ENCODE data around the gene GPD2.

Gene GPD2

GRCh38 chr2:156436497-156437085, 412 bp downstream of the GPD2 start:
- no peak for DNase-seq (ENCODE audit: low read depth, low spot score)
- H3K27me3 ChIP-seq (ENCODE audit: insufficient read depth, insufficient read length), result no peaks in the 10 kb centered on the region
- TF ChIP-seq ZNF274 (IDR thresholded peaks at IDR 0.05; ENCODE audit: low read depth, low read length) (no peak), SUZ12 (IDR thresholded peaks at IDR 0.05; ENCODE audit: extremely low read depth, insufficient read depth, insufficient read length) (no peak), YY1 (IDR thresholded peaks at IDR 0.05; ENCODE audit: insufficient read depth, insufficient read length) (no peak)
- peak overlapping the region; percentile 97 for H3K9ac ChIP-seq (ENCODE audit: insufficient read length, low read depth)
- H3K4me1 ChIP-seq (ENCODE audit: insufficient read depth, insufficient read length), result no peaks in the 10 kb centered on the region
- peak overlapping the region; percentile 76 for H3K4me3 ChIP-seq (ENCODE audit: insufficient read length, low read depth)
- H3K36me3 ChIP-seq (ENCODE audit: insufficient read depth, insufficient read length, low read length), result peaks cover 5% of the 10 kb centered on the region
- H3K9me3 ChIP-seq (ENCODE audit: insufficient read depth, low read length), result no peaks in the 10 kb centered on the region

DNA sequence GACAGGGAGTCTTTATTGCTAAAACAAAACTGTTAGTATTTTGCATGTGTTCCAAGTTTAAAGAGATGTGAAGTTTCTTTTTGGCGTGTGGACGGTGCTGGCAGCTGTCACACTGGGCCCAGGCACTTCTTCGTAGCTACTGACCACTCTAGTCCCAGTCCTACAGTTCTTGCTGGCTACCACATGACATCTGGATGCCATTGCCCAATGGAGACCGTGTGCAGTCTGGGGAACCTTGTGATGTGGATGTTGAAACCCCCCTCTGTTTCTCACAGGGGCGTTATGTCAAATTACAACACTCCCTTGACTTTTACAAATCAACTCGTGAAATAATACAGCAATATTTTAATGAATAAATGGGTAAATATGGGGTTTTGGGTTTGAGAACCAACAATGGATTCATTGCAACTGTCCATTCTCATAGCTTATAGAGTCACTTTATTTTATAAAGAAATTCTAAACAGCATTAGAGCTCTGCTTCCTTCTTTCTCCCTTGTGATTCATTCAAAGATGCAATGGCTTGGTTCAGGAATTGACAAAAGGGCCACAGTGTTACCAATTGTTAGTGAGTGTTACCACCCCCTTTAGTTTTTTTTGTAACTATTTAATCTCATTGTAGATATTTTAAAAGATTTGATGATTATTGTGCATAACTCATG, 1.2 kb downstream of the GPD2 start:
- no peak for DNase-seq (ENCODE audit: low read depth, low spot score)

GRCh38 chr2:156437931-156438410, 1.8 kb downstream of the GPD2 start:
- Histone ChIP-seq H3K9me3 (ENCODE audit: insufficient read depth, low read length) (no peaks in the 10 kb centered on the region), H3K27me3 (ENCODE audit: insufficient read depth, insufficient read length) (no peaks in the 10 kb centered on the region), H3K4me3 (ENCODE audit: insufficient read length, low read depth) (no peak overlapping the region), H3K4me1 (ENCODE audit: insufficient read depth, insufficient read length) (no peaks in the 10 kb centered on the region), H3K36me3 (ENCODE audit: insufficient read depth, insufficient read length, low read length) (peaks cover 5% of the 10 kb centered on the region), H3K9ac (ENCODE audit: insufficient read length, low read depth) (no peak overlapping the region)
- TF ChIP-seq ZNF274 (IDR thresholded peaks at IDR 0.05; ENCODE audit: low read depth, low read length) (no peak), YY1 (IDR thresholded peaks at IDR 0.05; ENCODE audit: insufficient read depth, insufficient read length) (no peak), SUZ12 (IDR thresholded peaks at IDR 0.05; ENCODE audit: extremely low read depth, insufficient read depth, insufficient read length) (no peak)
- no peak for DNase-seq (ENCODE audit: low read depth, low spot score)

More for the DNA sequence above, 1.2 kb downstream of the GPD2 start:
- TF ChIP-seq SUZ12 (IDR thresholded peaks at IDR 0.05; ENCODE audit: extremely low read depth, insufficient read depth, insufficient read length) (no peak), ZNF274 (IDR thresholded peaks at IDR 0.05; ENCODE audit: low read depth, low read length) (no peak), YY1 (IDR thresholded peaks at IDR 0.05; ENCODE audit: insufficient read depth, insufficient read length) (no peak)
- Histone ChIP-seq H3K36me3 (ENCODE audit: insufficient read depth, insufficient read length, low read length) (peaks cover 5% of the 10 kb centered on the region), H3K9ac (ENCODE audit: insufficient read length, low read depth) (peak overlapping the region; percentile 97), H3K9me3 (ENCODE audit: insufficient read depth, low read length) (no peaks in the 10 kb centered on the region), H3K27me3 (ENCODE audit: insufficient read depth, insufficient read length) (no peaks in the 10 kb centered on the region), H3K4me1 (ENCODE audit: insufficient read depth, insufficient read length) (no peaks in the 10 kb centered on the region), H3K4me3 (ENCODE audit: insufficient read length, low read depth) (peak overlapping the region; percentile 76)

GRCh38 chr2:156443089-156443488, 6.9 kb downstream of the GPD2 start:
- Histone ChIP-seq H3K36me3 (ENCODE audit: insufficient read depth, insufficient read length, low read length) (peaks cover 5% of the 10 kb centered on the region), H3K4me1 (ENCODE audit: insufficient read depth, insufficient read length) (no peaks in the 10 kb centered on the region), H3K4me3 (ENCODE audit: insufficient read length, low read depth) (no peak overlapping the region), H3K9me3 (ENCODE audit: insufficient read depth, low read length) (no peaks in the 10 kb centered on the region; the same call in 1 of the 2 replicates), H3K9ac (ENCODE audit: insufficient read length, low read depth) (no peak overlapping the region), H3K27me3 (ENCODE audit: insufficient read depth, insufficient read length) (no peaks in the 10 kb centered on the region)
- no peak for TF ChIP-seq YY1 (IDR thresholded peaks at IDR 0.05; ENCODE audit: insufficient read depth, insufficient read length)
- TF ChIP-seq ZNF274 (IDR thresholded peaks at IDR 0.05; ENCODE audit: low read depth, low read length), result no peak
- TF ChIP-seq SUZ12 (IDR thresholded peaks at IDR 0.05; ENCODE audit: extremely low read depth, insufficient read depth, insufficient read length), result no peak
- no peak for DNase-seq (ENCODE audit: low read depth, low spot score)

GRCh38 chr2:156445296-156446220, 9.4 kb downstream of the GPD2 start:
- Histone ChIP-seq H3K27me3 (ENCODE audit: insufficient read depth, insufficient read length) (no peaks in the 10 kb centered on the region), H3K4me3 (ENCODE audit: insufficient read length, low read depth) (no peak overlapping the region), H3K36me3 (ENCODE audit: insufficient read depth, insufficient read length, low read length) (peaks cover 8% of the 10 kb centered on the region), H3K4me1 (ENCODE audit: insufficient read depth, insufficient read length) (no peaks in the 10 kb centered on the region), H3K9ac (ENCODE audit: insufficient read length, low read depth) (no peak overlapping the region), H3K9me3 (ENCODE audit: insufficient read depth, low read length) (peaks cover 11% of the 10 kb centered on the region; the same call in 1 of the 2 replicates)
- TF ChIP-seq ZNF274 (IDR thresholded peaks at IDR 0.05; ENCODE audit: low read depth, low read length), result no peak
- no peak for TF ChIP-seq YY1 (IDR thresholded peaks at IDR 0.05; ENCODE audit: insufficient read depth, insufficient read length)
- no peak for TF ChIP-seq SUZ12 (IDR thresholded peaks at IDR 0.05; ENCODE audit: extremely low read depth, insufficient read depth, insufficient read length)
- no peak for DNase-seq (ENCODE audit: low read depth, low spot score)

- H3K4me1 ChIP-seq (ENCODE audit: insufficient read depth, insufficient read length), result no peaks in the 10 kb centered on the region
- no peak for DNase-seq (ENCODE audit: low read depth, low spot score)
- no peaks in the 10 kb centered on the region for H3K27me3 ChIP-seq (ENCODE audit: insufficient read depth, insufficient read length)
- no peak for TF ChIP-seq ZNF274 (IDR thresholded peaks at IDR 0.05; ENCODE audit: low read depth, low read length)
- peaks cover 4% of the 10 kb centered on the region for H3K36me3 ChIP-seq (ENCODE audit: insufficient read depth, insufficient read length, low read length)
- peaks cover 20% of the 10 kb centered on the region for H3K9me3 ChIP-seq (ENCODE audit: insufficient read depth, low read length)
- H3K4me3 ChIP-seq (ENCODE audit: insufficient read length, low read depth), result no peak overlapping the region
- no peak overlapping the region for H3K9ac ChIP-seq (ENCODE audit: insufficient read length, low read depth)
Observed at GRCh38 chr2:156447761-156448160, 11.6 kb downstream of the GPD2 start.

- Histone ChIP-seq H3K9ac (ENCODE audit: insufficient read length, low read depth) (no peak overlapping the region), H3K9me3 (ENCODE audit: insufficient read depth, low read length) (peaks cover 27% of the 10 kb centered on the region), H3K36me3 (ENCODE audit: insufficient read depth, insufficient read length, low read length) (peaks cover 4% of the 10 kb centered on the region), H3K4me3 (ENCODE audit: insufficient read length, low read depth) (no peak overlapping the region), H3K4me1 (ENCODE audit: insufficient read depth, insufficient read length) (no peaks in the 10 kb centered on the region), H3K27me3 (ENCODE audit: insufficient read depth, insufficient read length) (no peaks in the 10 kb centered on the region)
- DNase-seq (ENCODE audit: low read depth, low spot score), result no peak
- TF ChIP-seq YY1 (IDR thresholded peaks at IDR 0.05; ENCODE audit: insufficient read depth, insufficient read length) (no peak), ZNF274 (IDR thresholded peaks at IDR 0.05; ENCODE audit: low read depth, low read length) (no peak), SUZ12 (IDR thresholded peaks at IDR 0.05; ENCODE audit: extremely low read depth, insufficient read depth, insufficient read length) (no peak)
Observed at GRCh38 chr2:156448766-156449165, 12.6 kb downstream of the GPD2 start.

Measured in NT2/D1 (cell line).